Right lobe of liver (tissue), 6 donors: ENCODE results near the gene TAS1R3. TPM values are rescaled to one million over a fixed set of nuclear protein-coding genes. Genes with fewer than 3 reads are reported as not detected.

Source experiments
- ATAC-seq, 4 donors: fragments of 200-7000 bp; cut with Tn5 transposase; one replicate each; pipeline ENCODE4 v1.9.1; 2020; ENCODE audit warnings: mild to moderate bottlenecking in 4 of 4, moderate library complexity in 4 of 4
- DNase-seq, 3 donors: peaks; one replicate each; pipeline ENCODE4 v3.0.0-alpha.2; 2020
- H3K27ac ChIP-seq, 3 donors: fragments of 200-600 bp; one replicate each; pipeline ENCODE4 v1.8.0; 2022
- H3K27me3 ChIP-seq, 2 donors: fragments of 200-600 bp; one replicate each; pipeline ENCODE4 v1.8.0; 2022
- H3K36me3 ChIP-seq, 4 donors: fragments of 200-600 bp; sonication (generic) in 1 of 4; one replicate each; pipeline versions ENCODE4 v1.5.1 to v1.8.0; 2017 to 2022; ENCODE audit warnings: control low read depth in 1 of 4
- H3K4me1 ChIP-seq, 4 donors: fragments of 200-600 bp; sonication (generic) in 1 of 4; one replicate each; pipeline versions ENCODE4 v1.5.1 to v1.8.0; 2017 to 2022; ENCODE audit warnings: control low read depth in 1 of 4
- H3K4me3 ChIP-seq, 3 donors: fragments of 200-600 bp; one replicate each; pipeline ENCODE4 v1.8.0; 2022
- H3K9me3 ChIP-seq, 4 donors: fragments of 200-600 bp; sonication (generic) in 1 of 4; one replicate each; pipeline versions ENCODE4 v1.5.1 to v1.8.0; 2017 to 2022; ENCODE audit warnings: control low read depth in 1 of 4
- POLR2A ChIP-seq: fragments of 450-650 bp; IDR thresholded peaks from one replicate; pipeline ENCODE4 v1.6.1; 2017; ENCODE audit warnings: antibody characterized with exemption, mild to moderate bottlenecking
- WGBS: methylation state at CpG from one replicate; pipeline ENCODE4 v1.1.6; 2018; ENCODE audit warnings: low coverage, low lambda C conversion rate; ENCODE audit not compliant: insufficient coverage; ENCODE audit errors: missing lambda C conversion rate; 5-methylcytosine and 5-hydroxymethylcytosine counted together
- intact Hi-C, 2 donors: fragments of 100-400 bp; cut with DNase I; formaldehyde crosslinking; loops; one replicate each; pipeline versions ENCODE4 v1.11.2 to v1.14.1; 2022
- total RNA-seq, 6 experiments: library from RNA; depleted of rRNA in 2 of 6; stranded (reverse); fragments of >200 nt in 2 of 6; fragmentation: NEBNext Ultra II Directional in 3 of 6; extraction: Animal tissue kit (Norgen Biotek cat#: 25700) in 3 of 6; gene quantifications; one replicate each; pipeline versions ENCODE4 v1.1.0 to v1.2.4, GENCODE V29; 2016 to 2023
- TF ChIP-seq, protein P1 (sequence below), 4 donors: fragments of 200-600 bp in 3 of 4; fragments of 450-650 bp in 1 of 4; IDR thresholded peaks; one replicate each; pipeline versions ENCODE4 v1.5.1 to v1.8.0; 2016 to 2022; ENCODE audit warnings: antibody characterized with exemption in 4 of 4, mild to moderate bottlenecking in 2 of 4
- donor health status: DM: no; HTN: yes; CAD: no.
- donor health status: DM: no; HTN: no; CAD: no.
- donor health status: DM: no; HTN: no; CAD: no.
- donor health status: DM: no; HTN: yes; CAD: no.
- donor health status: DM: no; HTN: yes; CAD: no.

Gene TAS1R3
- total RNA-seq, 6 experiments from 2014 or later: 0.10 to 2.7 (median 0.33) TPM

DNA sequence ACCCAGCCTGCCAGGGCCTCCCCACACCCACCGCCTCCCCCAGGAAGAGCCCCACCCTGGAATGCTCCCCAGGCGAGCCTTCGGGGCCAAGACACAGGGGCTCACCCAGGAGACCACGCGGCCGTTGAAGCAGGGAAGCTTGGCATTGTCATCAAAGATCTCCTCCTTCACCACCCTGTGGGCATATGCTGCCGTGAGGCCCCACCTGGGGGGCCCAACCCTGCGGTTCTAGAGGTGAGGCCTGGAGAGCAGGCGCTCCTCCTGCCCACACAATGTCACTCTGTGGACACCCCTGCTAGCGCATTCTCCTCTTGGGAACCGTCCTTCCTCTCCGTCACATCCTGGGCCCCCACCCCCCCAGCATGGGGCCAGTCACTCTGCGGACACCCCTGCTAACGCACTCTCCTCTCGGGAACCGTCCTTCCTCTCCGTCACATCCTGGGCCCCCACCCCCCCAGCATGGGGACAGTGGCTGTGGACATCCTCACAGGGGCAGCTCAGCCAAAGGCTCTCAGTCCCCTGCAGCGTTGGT, 11.6 kb downstream of the TAS1R3 start:
- intact Hi-C loops: no loop called here
- 93% methylated on average over 3 of the region's 18 CpGs for WGBS

GRCh38 chr1:1343811-1344421, 12.8 kb downstream of the TAS1R3 start:
- ATAC-seq (peak; percentile 52 to 75 (median 61)), DNase-seq (peak; percentile 68 to 91 (median 91))
- H3K27ac ChIP-seq: peak overlapping the region in 2 of 3 donors; percentile 49 to 52
- peak overlapping the region in 2 of 3 donors; percentile 2 to 20 for H3K4me3 ChIP-seq
- H3K9me3 ChIP-seq: no peaks in the 10 kb centered on the region
- intact Hi-C loops: no loop called here
- peaks cover 0 to 47% (median 25%) of the 10 kb centered on the region in 4 donors for H3K4me1 ChIP-seq
- no peak for TF ChIP-seq POLR2A
- TF ChIP-seq, protein P1, sequence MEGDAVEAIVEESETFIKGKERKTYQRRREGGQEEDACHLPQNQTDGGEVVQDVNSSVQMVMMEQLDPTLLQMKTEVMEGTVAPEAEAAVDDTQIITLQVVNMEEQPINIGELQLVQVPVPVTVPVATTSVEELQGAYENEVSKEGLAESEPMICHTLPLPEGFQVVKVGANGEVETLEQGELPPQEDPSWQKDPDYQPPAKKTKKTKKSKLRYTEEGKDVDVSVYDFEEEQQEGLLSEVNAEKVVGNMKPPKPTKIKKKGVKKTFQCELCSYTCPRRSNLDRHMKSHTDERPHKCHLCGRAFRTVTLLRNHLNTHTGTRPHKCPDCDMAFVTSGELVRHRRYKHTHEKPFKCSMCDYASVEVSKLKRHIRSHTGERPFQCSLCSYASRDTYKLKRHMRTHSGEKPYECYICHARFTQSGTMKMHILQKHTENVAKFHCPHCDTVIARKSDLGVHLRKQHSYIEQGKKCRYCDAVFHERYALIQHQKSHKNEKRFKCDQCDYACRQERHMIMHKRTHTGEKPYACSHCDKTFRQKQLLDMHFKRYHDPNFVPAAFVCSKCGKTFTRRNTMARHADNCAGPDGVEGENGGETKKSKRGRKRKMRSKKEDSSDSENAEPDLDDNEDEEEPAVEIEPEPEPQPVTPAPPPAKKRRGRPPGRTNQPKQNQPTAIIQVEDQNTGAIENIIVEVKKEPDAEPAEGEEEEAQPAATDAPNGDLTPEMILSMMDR (IDR thresholded peaks at IDR 0.05): no peak
- no peaks in the 10 kb centered on the region for H3K27me3 ChIP-seq
- WGBS: no CpG with 5 or more reads among the region's 24 CpGs
- peaks cover 0 to 9% (median under 1%) of the 10 kb centered on the region in 4 donors for H3K36me3 ChIP-seq

More for the DNA sequence above, 11.6 kb downstream of the TAS1R3 start:
- no peak for TF ChIP-seq POLR2A
- TF ChIP-seq, protein P1 (IDR thresholded peaks at IDR 0.05): no peak
- ATAC-seq (no peak), DNase-seq (no peak)
- Histone ChIP-seq H3K27ac (no peak overlapping the region), H3K27me3 (no peaks in the 10 kb centered on the region), H3K4me1 (peaks cover 0 to 46% (median 24%) of the 10 kb centered on the region in 4 donors), H3K36me3 (peaks cover 0 to 18% (median 2%) of the 10 kb centered on the region in 4 donors), H3K4me3 (no peak overlapping the region), H3K9me3 (no peaks in the 10 kb centered on the region)

DNA sequence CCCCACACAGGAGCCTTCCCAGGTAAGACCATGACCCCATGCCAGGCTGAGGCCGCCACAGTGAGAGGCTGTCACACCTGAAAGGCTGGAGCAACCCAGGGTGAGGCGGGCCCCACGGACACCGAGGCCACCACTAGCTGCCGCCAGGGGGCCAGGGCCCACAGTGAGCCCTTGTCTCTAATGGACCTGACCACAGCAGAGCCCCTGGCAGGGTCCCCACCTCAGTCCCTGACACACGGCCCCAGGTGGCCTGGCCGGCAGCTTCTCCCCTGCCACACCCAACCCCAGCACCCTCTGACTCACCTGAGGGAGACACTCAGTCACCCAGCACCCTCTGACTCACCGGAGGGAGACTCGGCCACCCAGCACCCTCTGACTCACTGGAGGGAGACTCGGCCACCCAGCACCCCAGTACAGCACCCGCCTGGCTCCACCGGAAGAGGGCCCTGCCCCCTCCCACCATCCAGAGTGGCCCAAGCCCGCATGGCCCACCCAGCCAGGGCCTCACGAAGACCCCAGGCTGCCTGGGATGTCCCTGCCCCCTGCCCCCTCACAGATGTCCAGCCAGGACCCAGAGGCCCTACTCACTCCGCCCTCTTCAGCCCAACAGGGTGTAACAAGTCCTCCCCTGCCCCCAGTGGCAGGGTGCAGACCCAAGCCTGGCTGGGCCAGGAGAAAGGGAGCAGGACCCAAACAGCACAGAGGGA, 13.7 kb downstream of the TAS1R3 start:
- Histone ChIP-seq H3K36me3 (peaks cover 0 to 3% (median under 1%) of the 10 kb centered on the region in 4 donors), H3K4me3 (peak overlapping the region in 1 of 3 donors; percentile 20), H3K27ac (peak overlapping the region in 2 of 3 donors; percentile 49 to 52), H3K9me3 (no peaks in the 10 kb centered on the region), H3K27me3 (no peaks in the 10 kb centered on the region), H3K4me1 (peaks cover 0 to 47% (median 25%) of the 10 kb centered on the region in 4 donors)
- DNase-seq (no peak), ATAC-seq (peak in 3 of 4 donors; percentile 0 to 31 (median 29))
- no peak for TF ChIP-seq POLR2A
- TF ChIP-seq, protein P1 (IDR thresholded peaks at IDR 0.05): peak; percentile 17 to 35 (median 32)
- intact Hi-C loops: no loop called here
- 51% methylated on average over 3 of the region's 15 CpGs for WGBS

GRCh38 chr1:1345384-1345783, 14.3 kb downstream of the TAS1R3 start:
- intact Hi-C loops: no loop called here
- 70% methylated on average over 2 of the region's 16 CpGs for WGBS
- Histone ChIP-seq H3K27ac (no peak overlapping the region), H3K27me3 (no peaks in the 10 kb centered on the region), H3K36me3 (peaks cover 0 to 3% (median under 1%) of the 10 kb centered on the region in 4 donors), H3K4me1 (peaks cover 0 to 47% (median 25%) of the 10 kb centered on the region in 4 donors), H3K4me3 (no peak overlapping the region), H3K9me3 (no peaks in the 10 kb centered on the region)
- ATAC-seq (no peak), DNase-seq (no peak)
- TF ChIP-seq POLR2A: no peak
- TF ChIP-seq, protein P1 (IDR thresholded peaks at IDR 0.05): no peak
